ENCODE data around the gene TOR1A.

The TOR1A gene, protein sequence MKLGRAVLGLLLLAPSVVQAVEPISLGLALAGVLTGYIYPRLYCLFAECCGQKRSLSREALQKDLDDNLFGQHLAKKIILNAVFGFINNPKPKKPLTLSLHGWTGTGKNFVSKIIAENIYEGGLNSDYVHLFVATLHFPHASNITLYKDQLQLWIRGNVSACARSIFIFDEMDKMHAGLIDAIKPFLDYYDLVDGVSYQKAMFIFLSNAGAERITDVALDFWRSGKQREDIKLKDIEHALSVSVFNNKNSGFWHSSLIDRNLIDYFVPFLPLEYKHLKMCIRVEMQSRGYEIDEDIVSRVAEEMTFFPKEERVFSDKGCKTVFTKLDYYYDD

DNA sequence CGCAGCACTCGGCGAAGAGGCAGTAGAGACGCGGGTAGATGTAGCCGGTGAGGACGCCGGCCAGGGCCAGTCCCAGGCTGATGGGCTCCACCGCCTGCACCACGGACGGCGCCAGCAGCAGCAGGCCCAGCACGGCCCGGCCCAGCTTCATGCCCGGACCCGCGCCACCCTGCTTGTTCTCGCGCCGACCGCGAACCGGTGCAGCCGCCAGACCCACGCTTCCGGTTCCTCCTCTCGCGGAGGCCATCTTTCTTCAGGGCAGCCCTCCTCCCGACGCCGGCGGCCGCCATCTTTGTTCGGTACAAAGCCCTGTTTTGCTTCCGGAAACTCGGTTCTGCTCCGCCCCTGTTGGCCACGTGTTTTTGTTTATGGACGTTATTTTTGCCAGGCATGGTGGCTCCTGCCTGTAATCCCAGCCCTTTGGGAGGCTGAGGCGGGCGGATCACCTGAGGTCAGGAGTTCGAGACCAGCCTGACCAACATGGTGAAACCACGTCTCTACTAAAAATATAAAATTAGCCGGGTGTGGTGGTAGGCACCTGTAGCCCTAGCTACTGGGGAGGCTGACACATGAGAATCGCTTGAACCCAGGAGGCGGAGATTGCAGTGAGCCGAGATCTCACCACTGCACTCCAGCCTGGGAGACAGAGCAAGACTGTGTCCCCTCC lies at the start of gene TOR1A:
Gene TOR1A (minus strand): TSS at position 202 of the 667 bp plus-strand sequence. CDS start 51 bp downstream, at position 151.
- ATAC-seq (peak; percentile 88), DNase-seq (peak; percentile 93)

DNA sequence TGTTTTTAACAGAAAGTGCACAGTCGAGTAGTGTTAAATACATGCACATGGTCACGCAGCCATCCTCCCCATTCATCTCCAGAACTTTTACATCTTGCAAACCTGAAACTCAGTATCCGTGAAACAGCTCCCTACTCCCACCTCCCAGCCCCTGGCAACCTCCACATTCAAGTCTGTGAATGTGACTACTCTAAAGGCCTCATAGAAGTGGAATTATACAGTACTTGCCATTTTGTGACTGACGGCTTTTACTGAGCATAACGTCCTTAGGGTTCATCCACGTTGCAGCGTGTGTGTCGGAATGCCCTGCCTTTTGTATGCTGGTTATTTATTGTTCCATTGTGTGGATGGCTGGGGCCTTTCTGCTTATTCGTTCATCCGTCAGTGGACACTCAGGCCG lies 47.1 kb upstream of the TOR1A start:
- no peak for ATAC-seq
- no peak for DNase-seq

DNA sequence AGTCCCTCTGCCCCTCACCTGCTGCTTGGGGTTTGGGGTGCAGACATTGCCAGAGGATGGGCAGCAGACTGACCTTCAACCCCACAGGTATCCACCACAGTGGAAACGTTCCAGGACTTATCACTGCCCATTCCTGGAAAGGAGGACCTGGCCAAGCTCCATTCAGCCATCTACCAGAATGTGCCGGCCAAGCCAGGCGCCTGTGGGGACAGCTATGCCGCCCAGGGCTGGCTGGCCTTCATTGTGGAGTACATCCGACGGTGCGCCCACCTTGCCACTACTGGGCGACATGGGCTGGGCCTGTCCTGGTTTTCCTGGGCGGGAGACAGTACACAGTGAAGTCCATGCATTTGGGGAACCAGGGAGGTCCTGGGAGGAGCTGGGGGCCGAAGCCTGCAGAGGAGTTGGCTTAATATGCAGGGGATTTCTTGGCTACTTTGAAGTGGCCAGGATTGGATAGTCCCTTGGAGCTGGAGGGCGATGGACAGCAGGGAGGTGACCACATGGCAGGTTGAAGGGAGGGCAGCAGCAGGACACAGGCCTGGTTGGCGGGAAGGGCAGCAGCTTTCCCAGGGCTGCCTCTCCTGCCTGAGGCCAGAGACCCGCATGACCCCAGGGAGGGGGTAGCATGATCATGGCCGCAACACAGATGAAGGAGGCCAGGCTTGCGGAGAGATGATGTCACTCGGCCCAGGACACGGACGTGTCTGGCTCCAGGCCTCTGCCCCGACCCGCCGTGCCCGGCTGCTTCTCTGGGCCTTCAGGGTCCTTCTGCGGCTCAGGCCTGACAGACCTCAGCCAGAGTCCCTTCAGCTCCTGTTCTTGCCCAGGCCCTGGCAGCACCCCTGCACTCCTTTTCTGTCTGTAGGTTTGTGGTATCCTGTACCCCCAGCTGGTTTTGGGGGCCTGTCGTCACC lies 45.9 kb upstream of the TOR1A start:
- ATAC-seq (no peak), DNase-seq (no peak)

DNA sequence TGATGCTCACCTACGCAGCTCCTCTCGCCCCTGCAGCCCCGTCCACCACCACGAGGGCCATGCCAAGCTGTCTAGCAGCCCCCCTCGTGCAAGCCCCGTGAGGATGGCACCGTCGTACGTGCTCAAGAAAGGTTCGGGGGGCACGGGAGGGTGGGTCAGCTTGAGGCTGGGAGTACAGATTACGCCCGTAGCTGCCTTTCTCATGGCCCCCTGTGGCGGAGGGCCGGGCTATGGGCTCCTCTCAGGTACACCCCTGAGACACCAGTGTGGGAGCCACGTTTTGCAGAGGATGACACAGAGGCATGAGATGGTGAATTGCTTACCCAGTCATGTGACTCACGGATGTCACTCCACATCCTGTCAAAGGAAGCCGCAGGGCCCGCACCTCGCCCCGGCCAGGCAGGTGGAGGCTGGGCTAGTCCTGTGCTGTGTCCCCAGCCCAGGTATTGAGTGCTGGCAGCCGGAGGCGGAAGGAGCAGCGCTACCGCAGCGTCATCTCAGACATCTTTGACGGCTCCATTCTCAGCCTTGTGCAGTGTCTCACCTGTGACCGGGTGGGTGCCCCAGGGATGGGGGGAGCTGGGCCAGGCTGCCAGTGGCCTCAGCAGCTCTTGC lies 45.0 kb upstream of the TOR1A start:
- DNase-seq (peak; percentile 81), ATAC-seq (peak; percentile 88)

DNA sequence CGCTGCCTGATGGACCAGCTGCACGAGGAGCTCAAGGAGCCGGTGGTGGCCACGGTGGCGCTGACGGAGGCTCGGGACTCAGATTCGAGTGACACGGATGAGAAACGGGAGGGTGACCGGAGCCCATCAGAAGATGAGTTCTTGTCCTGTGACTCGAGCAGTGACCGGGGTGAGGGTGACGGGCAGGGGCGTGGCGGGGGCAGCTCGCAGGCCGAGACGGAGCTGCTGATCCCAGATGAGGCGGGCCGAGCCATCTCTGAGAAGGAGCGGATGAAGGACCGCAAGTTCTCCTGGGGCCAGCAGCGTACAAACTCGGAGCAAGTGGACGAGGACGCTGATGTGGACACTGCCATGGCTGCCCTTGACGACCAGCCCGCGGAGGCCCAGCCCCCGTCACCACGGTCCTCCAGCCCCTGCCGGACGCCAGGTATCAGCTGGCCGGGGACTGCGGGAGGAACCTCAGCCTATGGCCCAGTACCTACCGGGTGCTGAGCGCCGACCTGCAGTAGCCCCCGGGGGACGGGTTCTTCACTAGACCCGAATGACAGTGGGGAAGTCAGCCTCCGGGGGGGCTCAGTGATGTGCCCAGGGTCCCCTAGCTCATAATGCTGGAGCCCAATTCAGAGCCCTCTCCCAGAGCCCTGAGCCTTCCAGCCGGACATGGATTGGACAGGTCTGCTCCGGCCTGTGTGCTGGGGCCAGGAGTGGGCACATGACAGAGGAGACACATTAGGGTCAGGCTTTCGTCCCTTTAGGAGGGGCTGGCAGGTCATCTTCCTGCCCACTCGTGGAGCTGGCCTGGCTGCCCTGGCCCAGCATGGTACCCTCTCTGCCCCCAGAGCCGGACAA lies 44.3 kb upstream of the TOR1A start:
- ATAC-seq (no peak), DNase-seq (no peak)

DNA sequence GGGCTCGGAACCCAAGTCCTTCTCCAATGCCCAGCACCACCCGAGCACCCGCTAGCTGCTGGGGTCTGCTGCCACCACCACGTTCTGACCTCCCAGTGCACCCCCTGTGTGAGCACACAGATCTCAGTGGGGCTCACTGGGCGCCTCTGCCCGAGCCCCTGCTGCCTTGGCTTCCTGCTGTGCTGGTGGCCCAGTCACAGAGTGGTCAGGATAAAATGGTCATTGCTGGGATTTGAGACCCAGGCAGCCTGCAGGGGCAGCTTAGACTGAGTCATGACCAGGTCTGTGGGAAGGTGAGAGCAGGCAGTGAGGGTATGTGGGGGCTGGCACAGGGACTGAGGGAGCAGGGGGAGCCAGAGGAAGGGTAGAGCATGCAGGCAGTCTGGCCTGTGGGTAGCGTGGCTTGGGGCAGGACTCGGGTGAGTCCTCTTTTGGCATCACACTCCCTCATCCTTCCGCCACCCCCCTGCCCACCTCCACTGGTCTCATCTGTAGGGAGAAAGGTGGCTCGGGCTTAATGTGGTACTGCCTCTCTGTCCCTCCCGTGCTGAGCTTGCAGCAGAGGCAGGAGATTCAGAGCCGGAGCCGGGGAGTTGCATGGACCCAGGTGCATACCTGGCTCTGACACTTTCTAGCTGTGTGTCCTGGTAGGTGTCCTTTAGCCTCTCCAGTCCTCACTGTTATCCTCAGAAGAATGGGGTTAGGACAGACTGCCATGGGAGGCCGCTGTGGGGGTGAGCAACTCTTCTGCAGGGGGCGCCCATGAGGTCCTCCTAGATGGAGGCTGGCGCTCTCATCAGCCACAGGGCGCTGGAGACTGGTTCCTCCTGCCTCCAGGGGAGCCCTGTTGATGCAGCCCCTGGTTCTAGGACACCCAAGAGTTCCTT lies 43.4 kb upstream of the TOR1A start:
- DNase-seq (peak; percentile 67), ATAC-seq (peak; percentile 2)

DNA sequence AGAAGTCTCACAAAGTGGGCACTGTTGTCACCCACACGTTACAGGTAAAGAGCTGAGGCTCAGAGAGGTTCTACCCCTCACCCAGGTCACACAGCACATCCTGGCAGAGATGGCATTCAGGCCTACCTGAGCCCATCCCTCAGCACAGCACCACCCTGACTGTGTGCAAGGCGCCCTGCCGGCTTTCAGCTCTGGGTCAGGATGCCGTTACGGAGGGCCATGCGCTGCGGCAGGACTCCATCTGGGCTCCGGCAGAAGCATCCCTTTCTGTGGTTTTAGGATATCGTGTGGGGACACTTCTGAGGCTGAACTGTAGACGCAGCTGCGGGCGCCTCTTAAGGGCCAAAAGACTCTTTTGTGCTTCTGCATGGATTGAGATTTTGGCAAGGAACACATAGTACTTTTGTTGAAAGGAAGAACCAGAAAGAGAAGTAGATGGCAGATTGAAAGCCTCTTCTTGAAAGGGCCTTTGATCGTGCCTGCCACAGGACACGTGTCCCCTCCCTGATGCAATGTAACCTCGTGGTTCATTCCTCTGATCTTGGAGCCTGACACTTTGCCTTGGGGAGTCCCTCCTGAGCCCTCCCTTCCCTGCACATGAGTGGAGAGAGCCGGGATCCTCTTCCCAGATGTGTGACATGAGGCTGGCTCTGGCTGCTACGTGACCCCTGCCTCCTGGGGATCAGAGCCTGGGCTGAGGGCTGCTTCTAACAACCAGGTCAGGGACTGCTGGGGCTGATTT lies 42.6 kb upstream of the TOR1A start:
- peak; percentile 39 for DNase-seq
- no peak for ATAC-seq

DNA sequence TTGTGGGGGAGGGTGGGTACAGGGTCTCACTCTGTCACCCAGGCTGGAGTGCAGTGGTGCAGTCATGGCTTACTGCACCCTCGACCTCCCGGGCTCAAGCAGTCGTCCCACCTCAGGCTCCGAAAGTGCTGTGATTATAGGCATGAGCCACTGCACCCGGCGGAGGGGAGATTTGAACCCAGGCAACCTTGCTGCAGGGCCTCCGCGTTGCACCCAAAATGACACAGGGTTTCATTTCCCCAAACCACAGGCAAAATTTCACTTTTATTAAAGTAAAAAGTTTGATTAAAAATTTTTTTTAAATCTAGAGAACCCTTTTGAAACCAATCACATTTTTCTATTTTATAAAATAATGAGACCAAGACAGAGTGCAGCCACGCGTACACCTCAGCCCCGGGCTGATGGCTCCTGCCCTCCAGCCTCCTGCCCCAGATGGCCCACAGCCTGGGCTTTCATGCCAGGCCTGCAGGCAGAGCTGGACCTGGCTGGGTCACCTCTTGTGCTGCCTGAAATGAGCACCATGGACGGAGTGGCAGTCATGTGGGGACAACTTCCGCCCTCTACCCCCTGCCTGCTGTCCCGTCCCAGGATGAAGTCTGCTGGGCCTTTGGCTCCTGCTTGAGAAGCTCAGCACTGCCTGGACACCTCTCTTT lies 41.9 kb upstream of the TOR1A start:
- DNase-seq (no peak), ATAC-seq (no peak)

DNA sequence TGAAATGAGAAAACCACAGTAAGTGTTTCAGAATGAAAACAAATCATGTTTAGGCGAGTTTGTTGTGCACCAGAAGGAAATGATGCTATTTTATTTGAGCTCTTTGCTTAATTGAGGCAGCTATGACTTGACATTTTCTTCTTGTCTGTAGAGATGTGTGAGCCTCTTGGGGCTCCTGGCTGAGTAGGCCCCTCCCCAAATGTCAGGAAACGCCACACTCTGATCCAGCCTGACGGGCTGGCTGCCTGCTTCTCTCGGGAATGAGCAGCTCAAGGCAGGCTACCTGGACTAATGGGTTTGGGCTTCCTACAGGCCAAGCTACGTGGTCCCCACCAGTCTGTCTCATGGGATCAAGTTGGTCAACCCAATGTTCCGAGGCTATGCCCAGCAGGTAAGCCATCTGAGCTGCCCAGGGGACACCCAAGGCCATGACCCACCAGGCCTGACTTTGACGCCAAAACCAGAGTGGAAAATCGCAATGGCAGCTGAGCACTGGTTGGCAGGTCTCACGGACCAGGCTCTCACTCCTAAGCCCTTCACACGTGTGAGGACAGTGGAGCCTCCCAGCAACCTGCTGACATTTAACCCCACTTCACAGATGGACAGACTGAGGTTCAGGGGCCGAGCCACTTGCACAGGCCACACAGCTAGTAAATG lies 41.2 kb upstream of the TOR1A start:
- ATAC-seq (no peak), DNase-seq (no peak)

DNA sequence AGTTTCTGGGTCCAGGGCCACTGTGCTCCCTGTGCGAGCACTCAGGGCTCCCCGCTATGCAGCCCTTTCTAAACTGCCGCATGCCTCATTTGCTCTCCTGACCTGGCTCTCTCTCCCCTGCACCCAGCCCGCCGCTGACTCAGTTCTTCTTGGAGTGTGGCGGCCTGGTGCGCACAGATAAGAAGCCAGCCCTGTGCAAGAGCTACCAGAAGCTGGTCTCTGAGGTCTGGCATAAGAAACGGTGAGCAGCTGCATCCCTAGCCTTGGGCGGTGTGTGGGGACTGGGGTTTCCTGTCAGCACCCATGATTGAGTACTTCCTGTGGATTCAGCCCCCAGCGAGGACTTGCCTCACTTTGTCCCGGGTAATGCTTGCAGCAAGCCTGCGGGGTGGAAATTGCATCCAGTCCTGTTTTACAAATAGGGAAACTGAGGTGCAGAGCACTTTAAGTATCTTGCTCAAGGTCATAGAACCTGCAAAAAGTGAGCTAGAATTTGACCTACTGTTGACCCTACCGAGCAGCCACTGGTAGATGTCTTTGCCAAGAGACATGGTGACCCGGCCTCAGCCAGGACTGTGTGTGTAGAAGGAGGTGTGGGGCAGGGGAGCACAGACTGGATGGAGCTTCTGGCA lies 39.2 kb upstream of the TOR1A start:
- DNase-seq (peak; percentile 79), ATAC-seq (peak; percentile 83)

DNA sequence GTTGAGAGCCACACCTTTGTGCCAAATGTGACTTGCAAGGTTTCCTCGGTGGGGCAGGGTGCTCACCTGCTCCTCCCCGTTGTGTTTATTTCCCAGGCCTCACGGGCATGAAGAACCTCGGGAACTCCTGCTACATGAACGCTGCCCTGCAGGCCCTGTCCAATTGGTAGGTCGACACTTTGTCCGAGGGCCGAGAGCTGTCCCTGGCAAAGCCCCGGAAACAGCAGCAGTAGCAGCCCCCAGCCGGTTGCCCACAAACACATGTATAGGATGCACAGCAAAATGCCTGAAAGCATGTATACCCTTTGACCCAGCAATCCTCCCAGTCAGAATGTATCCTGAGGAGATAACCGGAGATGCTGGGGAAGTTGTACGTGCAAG lies 37.5 kb upstream of the TOR1A start:
- DNase-seq (no peak), ATAC-seq (no peak)

DNA sequence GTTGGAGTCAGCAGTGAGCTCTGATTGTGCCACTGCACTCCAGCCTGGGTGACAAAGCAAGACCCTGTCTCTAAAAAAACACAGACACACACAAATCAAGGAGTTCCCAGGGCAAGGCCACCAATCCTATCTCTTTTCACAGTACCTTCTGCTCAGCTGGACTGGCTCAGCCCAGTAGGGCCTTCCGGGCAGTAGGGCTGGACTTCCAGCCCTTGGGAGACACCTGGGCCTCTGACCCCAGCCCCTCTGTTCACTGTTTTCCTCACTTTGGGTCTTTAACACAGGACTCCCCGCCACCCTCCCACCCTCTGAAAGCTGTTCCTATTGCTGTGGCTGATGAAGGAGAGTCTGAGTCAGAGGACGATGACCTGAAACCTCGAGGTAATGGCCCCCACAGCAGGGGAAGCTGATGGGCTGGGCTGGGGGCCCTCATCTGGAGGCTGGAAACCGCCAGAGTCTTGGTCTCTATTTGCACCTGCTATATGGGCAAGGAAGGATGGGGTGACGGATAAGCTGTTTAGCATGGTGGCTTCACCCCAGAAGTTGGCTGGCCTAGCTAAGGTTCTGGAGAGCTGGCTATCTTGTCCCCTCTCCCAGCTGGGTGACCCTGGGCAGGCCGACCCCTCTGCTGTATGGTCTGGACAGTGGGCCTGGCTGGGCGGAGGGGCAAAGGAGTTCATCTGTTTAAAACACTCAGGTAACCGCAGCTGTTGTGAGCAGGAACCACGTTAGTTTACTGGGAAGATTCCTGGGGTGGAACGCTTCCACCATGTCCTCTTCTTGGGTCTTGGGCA lies 36.9 kb upstream of the TOR1A start:
- ATAC-seq (peak; percentile 75), DNase-seq (peak; percentile 64)

DNA sequence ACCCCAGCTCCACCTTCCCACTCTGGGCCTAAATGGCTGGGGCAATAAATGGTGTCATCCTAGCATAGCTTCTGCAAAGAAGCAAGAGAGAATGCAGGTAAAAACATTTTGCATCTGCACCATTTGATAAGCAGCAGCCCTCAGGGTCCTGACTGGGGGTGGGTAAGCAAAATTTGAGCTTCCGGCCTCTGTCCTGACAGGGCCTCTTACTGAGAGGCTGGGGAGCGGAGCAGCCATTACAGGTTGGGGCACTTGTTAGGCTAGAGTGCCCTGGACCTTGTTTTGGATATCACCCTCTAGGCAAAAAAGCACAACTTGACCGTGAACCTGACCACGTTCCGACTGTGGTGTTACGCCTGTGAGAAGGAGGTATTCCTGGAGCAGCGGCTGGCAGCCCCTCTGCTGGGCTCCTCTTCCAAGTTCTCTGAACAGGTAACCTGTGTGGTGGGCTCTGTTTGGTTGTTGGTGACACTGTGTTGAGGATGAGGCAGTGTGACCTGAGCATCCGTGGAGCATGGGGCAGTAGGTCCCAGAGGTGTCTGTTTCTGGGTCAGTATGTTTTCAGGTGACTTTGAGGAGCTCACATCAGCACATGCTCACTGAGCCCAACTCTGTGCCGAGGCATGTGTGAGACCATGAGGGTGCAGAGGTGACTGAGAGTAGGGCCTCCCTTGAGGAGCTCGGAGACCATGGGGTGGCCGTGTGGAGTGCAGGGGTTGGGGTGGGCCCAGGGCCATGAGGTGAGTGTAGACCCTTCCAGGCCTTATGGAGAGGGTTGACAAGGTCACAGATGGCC lies 34.4 kb upstream of the TOR1A start:
- DNase-seq, result no peak
- ATAC-seq, result no peak

DNA sequence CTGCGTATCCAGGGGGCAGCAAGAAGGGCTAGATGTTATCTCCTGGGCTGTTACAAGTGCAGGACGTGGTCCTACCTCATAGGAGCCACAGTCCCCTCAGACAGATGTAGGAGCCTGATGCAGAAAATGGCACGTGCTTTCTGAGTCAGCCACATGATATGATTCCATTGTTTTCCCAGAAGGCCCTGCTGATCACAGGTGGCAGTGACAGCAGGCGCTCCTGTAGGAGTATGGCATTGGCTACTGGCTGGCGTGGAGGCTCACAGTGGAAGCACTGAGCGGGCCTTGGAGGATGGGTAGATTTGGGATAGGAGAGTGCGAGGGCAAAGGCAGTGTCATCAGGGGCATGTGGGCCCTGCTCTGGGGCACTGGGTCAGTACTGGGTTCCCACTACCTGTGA lies 33.3 kb upstream of the TOR1A start:
- no peak for ATAC-seq
- DNase-seq, result no peak

DNA sequence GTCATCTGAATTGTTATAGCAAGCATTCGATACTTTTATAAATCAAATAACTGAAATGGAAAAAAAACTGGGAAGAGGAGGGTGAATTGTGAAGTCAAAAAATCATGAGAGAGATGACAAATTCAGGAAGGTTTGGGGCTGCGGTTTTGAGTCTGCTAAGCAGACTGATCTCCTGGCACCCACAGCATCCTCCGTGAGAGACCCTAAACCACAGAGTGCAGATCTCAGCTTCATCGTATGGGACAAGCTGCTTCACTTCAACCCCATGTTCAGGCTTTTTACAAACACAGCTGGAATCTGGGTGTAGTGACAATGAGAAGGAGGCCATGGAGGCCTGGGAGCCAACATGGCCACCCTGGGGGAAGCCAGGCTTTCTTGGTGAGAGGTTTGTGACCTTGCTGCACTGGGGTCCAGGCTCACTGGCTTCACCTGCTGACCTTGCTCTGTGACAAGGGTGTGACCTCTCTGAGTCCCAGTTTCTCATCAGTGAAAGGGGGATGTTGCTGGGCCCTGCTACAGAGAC lies 30.7 kb upstream of the TOR1A start:
- peak; percentile 76 for ATAC-seq
- DNase-seq, result peak; percentile 37

DNA sequence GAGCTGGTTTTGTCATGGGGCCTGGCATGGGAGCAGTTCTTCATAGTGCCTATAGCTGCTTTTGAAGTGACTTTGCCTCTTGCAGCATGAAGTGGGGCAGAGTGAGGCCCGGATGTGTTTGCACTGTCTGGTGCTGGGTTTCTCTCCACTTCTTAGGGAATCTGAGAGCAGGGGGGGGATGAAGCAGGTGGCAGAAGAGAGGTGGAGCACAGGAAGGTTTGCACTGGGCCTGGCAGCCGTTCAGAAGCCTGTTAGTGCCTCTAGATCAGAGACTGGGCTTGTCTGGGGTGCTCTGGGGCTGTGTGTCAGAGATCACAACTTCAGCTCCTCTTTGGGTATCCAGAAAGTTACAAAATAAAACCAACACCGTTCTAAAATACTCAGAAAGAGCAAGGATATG lies 29.7 kb upstream of the TOR1A start:
- no peak for ATAC-seq
- DNase-seq, result no peak
